Astrocyte (in vitro differentiated cells and primary cell): ENCODE results near the gene WDR27. TPM values are rescaled to one million over a fixed set of nuclear protein-coding genes. Genes with fewer than 3 reads are reported as not detected.

Experiments used
- DNase-seq: peaks from one replicate; pipeline ENCODE4 v3.0.0-alpha.2; 2010; ENCODE audit warnings: low read depth
- FAIRE-seq: peaks from 2 replicates; lab custom pipeline; 2011; peaks lifted over from hg19 to GRCh38; lab: Jason Lieb, UNC
- H2AFZ ChIP-seq: 2 replicates; pipeline ENCODE4 v1.6.0; 2012; ENCODE audit warnings: low read depth, low read length, inconsistent platforms
- H3K27ac ChIP-seq: 2 replicates; pipeline ENCODE4 v1.5.1; 2011; ENCODE audit warnings: low read depth, low read length, inconsistent platforms
- H3K27me3 ChIP-seq: 2 replicates; pipeline ENCODE4 v1.6.0; 2011; ENCODE audit warnings: low read length, inconsistent platforms; ENCODE audit not compliant: insufficient read depth
- H3K36me3 ChIP-seq: 2 replicates; pipeline ENCODE4 v1.5.1; 2011; ENCODE audit warnings: low read length, inconsistent platforms; ENCODE audit not compliant: insufficient read depth
- H3K4me1 ChIP-seq: 2 replicates; pipeline ENCODE4 v1.5.1; 2011; ENCODE audit warnings: low read length, inconsistent platforms; ENCODE audit not compliant: insufficient read depth
- H3K4me2 ChIP-seq: 2 replicates; pipeline ENCODE4 v1.6.0; 2012; ENCODE audit warnings: low read length, inconsistent platforms
- H3K4me3 ChIP-seq: 2 replicates; pipeline ENCODE4 v1.5.1; 2011; ENCODE audit warnings: low read depth, mild to moderate bottlenecking, low read length, inconsistent platforms; ENCODE audit not compliant: insufficient read depth
- H3K79me2 ChIP-seq: 2 replicates; pipeline ENCODE4 v1.6.0; 2012; ENCODE audit warnings: mild to moderate bottlenecking, low read length, inconsistent platforms; ENCODE audit not compliant: insufficient read depth
- H3K9ac ChIP-seq: 2 replicates; pipeline ENCODE4 v1.6.0; 2012; ENCODE audit warnings: mild to moderate bottlenecking, low read length, inconsistent platforms
- H3K9me3 ChIP-seq: 2 replicates; pipeline ENCODE4 v1.5.1; 2012; ENCODE audit warnings: low read depth, mild to moderate bottlenecking, low read length, inconsistent platforms; ENCODE audit not compliant: insufficient read depth
- H4K20me1 ChIP-seq: 2 replicates; pipeline ENCODE4 v1.6.0; 2012; ENCODE audit warnings: low read length, inconsistent platforms; ENCODE audit not compliant: insufficient read depth
- H3K27ac Mint-ChIP-seq: one replicate; pipeline ENCODE4 v1.8.0; 2021; ENCODE audit warnings: mild to moderate bottlenecking, mixed read lengths; ENCODE audit not compliant: unreplicated experiment
- H3K27me3 Mint-ChIP-seq: one replicate; pipeline ENCODE4 v1.8.0; 2021; ENCODE audit warnings: low read depth, mixed read lengths; ENCODE audit not compliant: unreplicated experiment
- H3K36me3 Mint-ChIP-seq: one replicate; pipeline ENCODE4 v1.8.0; 2021; ENCODE audit warnings: low read depth, mixed read lengths; ENCODE audit not compliant: unreplicated experiment
- H3K4me1 Mint-ChIP-seq: one replicate; pipeline ENCODE4 v1.8.0; 2021; ENCODE audit warnings: low read depth, mixed read lengths; ENCODE audit not compliant: unreplicated experiment
- H3K4me3 Mint-ChIP-seq: one replicate; pipeline ENCODE4 v1.8.0; 2021; ENCODE audit warnings: mild to moderate bottlenecking, moderate library complexity, mixed read lengths; ENCODE audit not compliant: unreplicated experiment
- H3K9me3 Mint-ChIP-seq: one replicate; pipeline ENCODE4 v1.8.0; 2021; ENCODE audit warnings: mild to moderate bottlenecking, mixed read lengths; ENCODE audit not compliant: unreplicated experiment
- CTCF ChIP-seq: IDR thresholded peaks from 2 replicates; pipeline ENCODE4 v1.5.1; 2011; ENCODE audit warnings: low read depth, mild to moderate bottlenecking, inconsistent platforms, low read length, moderate library complexity; ENCODE audit not compliant: insufficient read depth
- EZH2 ChIP-seq: IDR thresholded peaks from 2 replicates; pipeline ENCODE4 v1.6.1; 2012; ENCODE audit warnings: mild to moderate bottlenecking, low read length, inconsistent platforms; ENCODE audit not compliant: insufficient read depth
- total RNA-seq: library from RNA; stranded (reverse); gene quantifications from 2 replicates; pipeline ENCODE4 v1.2.1, GENCODE V29; 2021

WDR27 gene
- total RNA-seq, 1 donor from 2014 or later: 31.2 TPM

- Histone ChIP-seq H3K4me2 (no peak overlapping the region), H3K36me3 (no peaks in the 10 kb centered on the region), H3K27me3 (no peaks in the 10 kb centered on the region), H3K79me2 (no peaks in the 10 kb centered on the region), H3K27ac (no peak overlapping the region), H3K9ac (no peak overlapping the region), H4K20me1 (no peaks in the 10 kb centered on the region), H3K9me3 (no peaks in the 10 kb centered on the region), H3K4me3 (no peak overlapping the region), H2AFZ (no peak overlapping the region), H3K4me1 (peaks cover 16% of the 10 kb centered on the region)
- Mint-ChIP-seq H3K36me3 (peaks cover 3% of the 10 kb centered on the region), H3K9me3 (peaks cover 2% of the 10 kb centered on the region), H3K27me3 (no peaks in the 10 kb centered on the region), H3K4me1 (peaks cover 20% of the 10 kb centered on the region), H3K27ac (no peak overlapping the region), H3K4me3 (no peak overlapping the region)
- no peak for FAIRE-seq
- no peak for DNase-seq
- TF ChIP-seq CTCF (no peak), EZH2 (no peak)
Observed at GRCh38 chr6:169591616-169592015, 110.2 kb downstream of the WDR27 start.

GRCh38 chr6:169590376-169590939, 111.4 kb downstream of the WDR27 start:
- TF ChIP-seq CTCF (no peak), EZH2 (no peak)
- DNase-seq: no peak
- no peak overlapping the region for H3K4me3 Mint-ChIP-seq
- Histone ChIP-seq H3K9ac (no peak overlapping the region), H3K4me2 (peak overlapping the region; percentile 46), H3K27me3 (no peaks in the 10 kb centered on the region), H3K4me1 (peaks cover 16% of the 10 kb centered on the region), H2AFZ (no peak overlapping the region), H3K79me2 (no peaks in the 10 kb centered on the region), H3K36me3 (no peaks in the 10 kb centered on the region), H3K27ac (peak overlapping the region; percentile 60), H3K4me3 (no peak overlapping the region), H4K20me1 (no peaks in the 10 kb centered on the region), H3K9me3 (no peaks in the 10 kb centered on the region)
- H3K27me3 Mint-ChIP-seq: no peaks in the 10 kb centered on the region
- FAIRE-seq: no peak
- H3K4me1 Mint-ChIP-seq: peaks cover 20% of the 10 kb centered on the region
- H3K27ac Mint-ChIP-seq: no peak overlapping the region
- peaks cover 9% of the 10 kb centered on the region for H3K36me3 Mint-ChIP-seq
- H3K9me3 Mint-ChIP-seq: no peaks in the 10 kb centered on the region

- Histone ChIP-seq H3K27ac (peak overlapping the region; percentile 60), H3K79me2 (no peaks in the 10 kb centered on the region), H3K4me3 (no peak overlapping the region), H3K4me1 (peaks cover 16% of the 10 kb centered on the region), H4K20me1 (no peaks in the 10 kb centered on the region), H3K4me2 (peak overlapping the region; percentile 46), H3K36me3 (no peaks in the 10 kb centered on the region), H3K9ac (no peak overlapping the region), H2AFZ (no peak overlapping the region), H3K9me3 (no peaks in the 10 kb centered on the region), H3K27me3 (no peaks in the 10 kb centered on the region)
- Mint-ChIP-seq H3K36me3 (peaks cover 9% of the 10 kb centered on the region), H3K27me3 (no peaks in the 10 kb centered on the region), H3K4me3 (no peak overlapping the region), H3K4me1 (peaks cover 20% of the 10 kb centered on the region), H3K9me3 (no peaks in the 10 kb centered on the region), H3K27ac (no peak overlapping the region)
- FAIRE-seq (peak; percentile 52), DNase-seq (peak; percentile 89)
- TF ChIP-seq CTCF: no peak
- no peak for TF ChIP-seq EZH2
Observed at GRCh38 chr6:169589699-169590257, 112.1 kb downstream of the WDR27 start.
